Mucosa of descending colon (tissue), 3 donors: ENCODE measurements around the gene NR2C2. TPM values are rescaled to one million over a fixed set of nuclear protein-coding genes. Genes with fewer than 3 reads are reported as not detected.

ENCODE experiments used
- ATAC-seq: fragments of 200-7000 bp; cut with Tn5 transposase; one replicate; pipeline ENCODE4 v1.9.1; 2020; ENCODE audit warnings: mild to moderate bottlenecking, moderate library complexity
- DNase-seq, 3 donors: peaks; one replicate each; pipeline ENCODE4 v3.0.0-alpha.2; 2020
- H3K36me3 ChIP-seq: fragments of 200-600 bp; one replicate; pipeline ENCODE4 v1.8.0; 2021; ENCODE audit warnings: low read depth, mild to moderate bottlenecking
- H3K4me1 ChIP-seq: fragments of 200-600 bp; one replicate; pipeline ENCODE4 v1.8.0; 2021; ENCODE audit warnings: low read depth, mild to moderate bottlenecking
- H3K4me3 ChIP-seq: fragments of 200-600 bp; one replicate; pipeline ENCODE4 v1.8.0; 2021; ENCODE audit warnings: mild to moderate bottlenecking
- H3K9me3 ChIP-seq: fragments of 200-600 bp; one replicate; pipeline ENCODE4 v1.8.0; 2021; ENCODE audit warnings: mild to moderate bottlenecking
- CTCF ChIP-seq: fragments of 200-600 bp; IDR thresholded peaks from one replicate; pipeline ENCODE4 v1.8.0; 2022; ENCODE audit warnings: antibody characterized with exemption, mild to moderate bottlenecking
- intact Hi-C, 2 donors: fragments of 100-400 bp; cut with DNase I in 1 of 2; cut with micrococcal nuclease in 1 of 2; formaldehyde crosslinking; loops; one replicate each; pipeline versions ENCODE4 v1.11.0 to v1.11.1; 2022; cut with DNase I, micrococcal nuclease
- total RNA-seq, 3 donors: library from RNA; stranded (reverse); fragmentation: NEBNext Ultra II Directional in 2 of 3; extraction: Animal tissue kit (Norgen Biotek cat#: 25700) in 2 of 3; gene quantifications; one replicate each; pipeline versions ENCODE4 v1.2.1 to v1.2.4, GENCODE V29; 2021 to 2023
- donor health status: DM: no; HTN: no; CAD: no; lungs with moderate emphysema.
- donor health status: DM: no; HTN: no; CAD: no.
- donor health status: DM: no; HTN: yes; CAD: no.

The NR2C2 gene
- total RNA-seq, 3 donors from 2014 or later, result 37.6 to 56.6 (median 53.9) TPM

- DNase-seq, result peak in 1 of 3 donors; percentile 33
These were observed 116.4 kb downstream of the NR2C2 start for GRCh38 chr3:15063656-15064286.

GRCh38 chr3:15064299-15064834 lies 117.0 kb downstream of the NR2C2 start:
- TF ChIP-seq CTCF, result no peak
- no peaks in the 10 kb centered on the region for H3K36me3 ChIP-seq
- H3K4me1 ChIP-seq, result peaks cover 14% of the 10 kb centered on the region
- DNase-seq (peak in 2 of 3 donors; percentile 39 to 59), ATAC-seq (peak; percentile 67)
- H3K9me3 ChIP-seq, result no peaks in the 10 kb centered on the region
- peak overlapping the region; percentile 80 for H3K4me3 ChIP-seq
- intact Hi-C loops, result no loop called here

More at GRCh38 chr3:15063656-15064286, 116.4 kb downstream of the NR2C2 start:
- H3K9me3 ChIP-seq, result no peaks in the 10 kb centered on the region
- no peak for ATAC-seq
- H3K36me3 ChIP-seq, result no peaks in the 10 kb centered on the region
- intact Hi-C loops, result no loop called here
- no peak for TF ChIP-seq CTCF
- H3K4me1 ChIP-seq, result peaks cover 14% of the 10 kb centered on the region
- peak overlapping the region; percentile 80 for H3K4me3 ChIP-seq

- DNase-seq, result peak; percentile 92 to 94 (median 93)
- Histone ChIP-seq H3K36me3 (no peaks in the 10 kb centered on the region), H3K9me3 (no peaks in the 10 kb centered on the region), H3K4me1 (peaks cover 14% of the 10 kb centered on the region), H3K4me3 (peak within 1 kb of the TSS; percentile 80)
- TF ChIP-seq CTCF, result no peak
- peak; percentile 99 for ATAC-seq
- intact Hi-C loops, result no loop called here
These were observed 117.6 kb downstream of the NR2C2 start, which contains the start of gene MRPS25 for GRCh38 chr3:15064835-15065549. TSS of gene MRPS25 (minus strand) at chr3:15065315. CDS start at chr3:15065194, 121 bp downstream.

GRCh38 chr3:15065550-15066007 lies 118.2 kb downstream of the NR2C2 start:
- H3K4me3 ChIP-seq, result no peak overlapping the region
- H3K4me1 ChIP-seq, result peaks cover 14% of the 10 kb centered on the region
- peak in 1 of 3 donors; percentile 16 for DNase-seq
- no peaks in the 10 kb centered on the region for H3K9me3 ChIP-seq
- TF ChIP-seq CTCF, result no peak
- intact Hi-C loops, result no loop called here
- H3K36me3 ChIP-seq, result no peaks in the 10 kb centered on the region
- no peak for ATAC-seq

- Histone ChIP-seq H3K4me1 (peaks cover 14% of the 10 kb centered on the region), H3K4me3 (no peak overlapping the region), H3K36me3 (no peaks in the 10 kb centered on the region), H3K9me3 (no peaks in the 10 kb centered on the region)
- intact Hi-C loops, result no loop called here
- no peak for DNase-seq
- ATAC-seq, result no peak
- no peak for TF ChIP-seq CTCF
These were observed 119.1 kb downstream of the NR2C2 start for GRCh38 chr3:15066467-15066866.
